HepG2 (cell line): ENCODE results near the gene STAT1. TPM values are rescaled to one million over a fixed set of nuclear protein-coding genes. Genes with fewer than 3 reads are reported as not detected.

Experiments used
- ATAC-seq: fragments of 200-7000 bp; cut with Tn5 transposase; 3 replicates; pipeline ENCODE4 v1.9.1; 2020; ENCODE audit warnings: mild to moderate bottlenecking, moderate library complexity
- BruUV-seq: library from RNA; stranded (reverse); fragments of 400-500 nt; replicated peaks from 2 replicates; lab custom pipeline; 2021; lab: Mats Ljungman, UMichigan
- CTCF ChIA-PET: fragments of 300-600 bp; formaldehyde crosslinking; extraction: SDS; loops from one replicate; lab custom pipeline; 2021; ENCODE audit warnings: low total read pairs, inconsistent platforms, low intra/inter-chr PET ratio; lab: Yijun Ruan, JAX
- POLR2A ChIA-PET: fragments of 350-600 bp; sonication (Branson Sonifier 250); formaldehyde crosslinking; loops from one replicate; lab custom pipeline; 2020; ENCODE audit warnings: antibody characterized with exemption, inconsistent platforms; lab: Yijun Ruan, JAX
- DNase-seq: peaks from one replicate; pipeline ENCODE4 v3.0.0-alpha.2; 2015; ENCODE audit warnings: low spot score
- FAIRE-seq: peaks from 3 replicates; lab custom pipeline; 2011; peaks lifted over from hg19 to GRCh38; lab: Jason Lieb, UNC
- H2AFZ ChIP-seq: one replicate; pipeline ENCODE4 v1.6.1; 2011; ENCODE audit warnings: low read length, inconsistent platforms
- H3K27ac ChIP-seq: fragments of 300-600 bp; 3 replicates; pipeline ENCODE4 v1.8.0; 2011; ENCODE audit warnings: mixed run types, mild to moderate bottlenecking, mixed read lengths, low read length, inconsistent platforms; ENCODE audit not compliant: insufficient read depth; ENCODE audit errors: extremely low read length
- H3K27me3 ChIP-seq, 2 experiments: fragments of 200-600 bp in 1 of 2; 2 replicates in 1 of 2; 3 replicates in 1 of 2; pipeline versions ENCODE4 v1.6.0 to v1.8.0; 2011; ENCODE audit warnings: low read length in 2 of 2, mild to moderate bottlenecking in 2 of 2, moderate library complexity in 2 of 2, inconsistent platforms in 1 of 2; ENCODE audit not compliant: insufficient read depth in 2 of 2, control insufficient read depth in 1 of 2
- H3K36me3 ChIP-seq, 2 experiments: fragments of 200-600 bp in 1 of 2; replicated peaks in 1 of 2; 2 replicates in 1 of 2; 3 replicates in 1 of 2; pipeline versions ENCODE4 v1.5.1 to v1.8.0; 2011; ENCODE audit warnings: low read length in 2 of 2, inconsistent platforms in 1 of 2; ENCODE audit not compliant: insufficient read depth in 2 of 2, control insufficient read depth in 1 of 2
- H3K4me1 ChIP-seq: 2 replicates; pipeline ENCODE4 v1.5.1; 2012; ENCODE audit warnings: low read length, inconsistent platforms; ENCODE audit not compliant: insufficient read depth
- H3K4me2 ChIP-seq: 2 replicates; pipeline ENCODE4 v1.6.0; 2011; ENCODE audit warnings: low read depth, low read length, inconsistent platforms
- H3K4me3 ChIP-seq, 3 experiments: fragments of 200-600 bp in 1 of 3; sonication (generic), shearing (Covaris generic) in 1 of 3; replicated peaks in 1 of 3; 2 replicates each; pipeline ENCODE4 v1.5.1; 2011 to 2016; ENCODE audit warnings: low read length in 3 of 3, inconsistent platforms in 2 of 3, low read depth in 2 of 3, mild to moderate bottlenecking in 2 of 3, control low read depth in 1 of 3, mixed read lengths in 1 of 3; ENCODE audit not compliant: insufficient read depth in 1 of 3
- H3K79me2 ChIP-seq: one replicate; pipeline ENCODE4 v1.6.1; 2011; ENCODE audit warnings: low read length, inconsistent platforms; ENCODE audit not compliant: insufficient read depth
- H3K9ac ChIP-seq: 2 replicates; pipeline ENCODE4 v1.6.0; 2011; ENCODE audit warnings: mild to moderate bottlenecking, low read depth, low read length, inconsistent platforms; ENCODE audit not compliant: insufficient read depth
- H3K9me3 ChIP-seq: 2 replicates; pipeline ENCODE4 v1.5.1; 2012; ENCODE audit warnings: mild to moderate bottlenecking, low read length
- H4K20me1 ChIP-seq: 2 replicates; pipeline ENCODE4 v1.6.0; 2011; ENCODE audit warnings: inconsistent platforms, mild to moderate bottlenecking, low read length, moderate library complexity; ENCODE audit not compliant: insufficient read depth
- BRD4 ChIP-seq: sonication (generic); formaldehyde crosslinking; IDR thresholded peaks from 2 replicates; pipeline ENCODE4 v1.4.0; 2020; ENCODE audit warnings: missing genetic modification reagents
- MAFF ChIP-seq: IDR thresholded peaks from 2 replicates; pipeline ENCODE4 v1.6.1; 2011; ENCODE audit warnings: low read depth, low read length, improper control_type of control experiment
- MAFG ChIP-seq: sonication (generic); formaldehyde crosslinking; IDR thresholded peaks from 2 replicates; pipeline ENCODE4 v1.5.1; 2020; ENCODE audit warnings: mild to moderate bottlenecking, missing genetic modification reagents
- MAFK ChIP-seq, 2 experiments: IDR thresholded peaks in 1 of 2; conservative IDR thresholded peaks in 1 of 2; 2 replicates each; pipeline ENCODE4 v1.6.1; 2011; ENCODE audit warnings: improper control_type of control experiment in 2 of 2, low read length in 2 of 2
- MLLT10 ChIP-seq: sonication (generic); formaldehyde crosslinking; IDR thresholded peaks from 2 replicates; pipeline ENCODE4 v1.4.0; 2020; ENCODE audit warnings: missing genetic modification reagents
- RBM22 ChIP-seq: fragments of 200-400 bp; formaldehyde crosslinking; optimal IDR thresholded peaks from 2 replicates; pipeline ENCODE3; 2017; ENCODE audit warnings: mild to moderate bottlenecking, low read length, moderate library complexity
- ZNF224 ChIP-seq: sonication (generic); formaldehyde crosslinking; IDR thresholded peaks from 2 replicates; pipeline ENCODE4 v1.5.0; 2020; ENCODE audit warnings: mild to moderate bottlenecking, missing genetic modification reagents
- ZNF329 ChIP-seq: sonication (generic); formaldehyde crosslinking; IDR thresholded peaks from 2 replicates; pipeline ENCODE4 v1.9.0; 2021; ENCODE audit warnings: low read depth, mild to moderate bottlenecking, missing genetic modification reagents
- ZNF557 ChIP-seq: sonication (generic); formaldehyde crosslinking; IDR thresholded peaks from 2 replicates; pipeline ENCODE4 v1.4.0; 2020; ENCODE audit warnings: missing genetic modification reagents
- ZNF598 ChIP-seq: sonication (generic); formaldehyde crosslinking; IDR thresholded peaks from 2 replicates; pipeline ENCODE4 v1.5.1; 2020; ENCODE audit warnings: mild to moderate bottlenecking, missing genetic modification reagents, borderline replicate concordance
- WGBS: methylation state at CpG from one replicate; pipeline ENCODE4 v1.1.6; 2017; ENCODE audit warnings: low lambda C conversion rate; 5-methylcytosine and 5-hydroxymethylcytosine counted together
- in situ Hi-C: cut with HindIII; loops from 2 replicates; pipeline ENCODE4 v1.10.0; 2017; ENCODE audit warnings: low pct_unique_long_range_greater_than_20kb; ENCODE audit not compliant: extremely low pct_ligation_motif_present
- intact Hi-C: fragments of 100-400 bp; cut with micrococcal nuclease; formaldehyde crosslinking; loops from one replicate; pipeline ENCODE4 v1.10.0; 2022; ENCODE audit not compliant: unreplicated experiment
- polyA plus RNA-seq, 8 experiments: library from polyadenylated mRNA; depleted of rRNA in 3 of 8; stranded (reverse) in 7 of 8; unstranded in 1 of 8; fragments of >200 nt; fragmentation: Illumina TruSeq in 4 of 8; extraction: Trizol in 4 of 8; gene quantifications; 2 replicates each; pipeline versions ENCODE4 v1.2.1 to v1.2.3, GENCODE V29; 2011 to 2016; ENCODE audit warnings: low read depth in 4 of 8, missing spikeins in 1 of 8, mixed read lengths in 1 of 8; ENCODE audit not compliant: insufficient read depth in 1 of 8
- total RNA-seq, 5 experiments: library from RNA; depleted of rRNA; stranded (reverse); fragments of >200 nt; fragmentation: Illumina TruSeq; extraction: Trizol; gene quantifications; 2 replicates each; pipeline ENCODE4 v1.2.3, GENCODE V29; 2016; ENCODE audit warnings: low read depth in 1 of 5
- TF ChIP-seq, protein P1 (sequence below): sonication (generic); formaldehyde crosslinking; IDR thresholded peaks from 2 replicates; pipeline ENCODE4 v1.5.1; 2020; ENCODE audit warnings: mild to moderate bottlenecking, missing genetic modification reagents, borderline replicate concordance
- TF ChIP-seq, protein P2 (sequence below): sonication (generic); IDR thresholded peaks from 2 replicates; pipeline ENCODE4 v1.6.1; 2016; ENCODE audit warnings: low read depth, borderline replicate concordance

Gene STAT1
- total and polyA plus RNA-seq, 2 of the 13 experiments (the other 11 are each of a cell fraction or from before 2014, with no cell fraction given), result 21.8 to 59.6 TPM

DNA sequence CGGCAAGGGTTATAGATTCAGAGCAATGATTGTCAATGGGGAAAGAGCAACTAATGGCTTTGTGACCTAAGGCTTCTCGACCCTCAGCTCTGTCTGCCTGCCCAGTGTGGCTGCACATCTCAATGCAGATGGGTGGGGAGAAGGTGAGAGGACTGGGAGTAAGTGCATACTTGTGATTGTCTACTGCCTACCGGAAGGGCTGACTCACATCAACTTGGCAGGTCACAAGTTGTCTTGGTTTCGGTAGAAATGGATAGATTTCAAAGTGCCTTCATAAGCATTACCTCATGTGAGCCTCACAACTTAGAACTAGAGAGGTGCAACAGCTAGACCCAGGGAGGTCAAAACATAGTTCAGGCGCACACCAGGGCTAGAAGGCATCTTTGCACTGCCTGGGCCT is 29.4 kb downstream of the STAT1 start:
- ATAC-seq, result peak; percentile 28; the same call in 1 of the 3 replicates
- 100% methylated on average over 4 of the region's 5 CpGs for WGBS

DNA sequence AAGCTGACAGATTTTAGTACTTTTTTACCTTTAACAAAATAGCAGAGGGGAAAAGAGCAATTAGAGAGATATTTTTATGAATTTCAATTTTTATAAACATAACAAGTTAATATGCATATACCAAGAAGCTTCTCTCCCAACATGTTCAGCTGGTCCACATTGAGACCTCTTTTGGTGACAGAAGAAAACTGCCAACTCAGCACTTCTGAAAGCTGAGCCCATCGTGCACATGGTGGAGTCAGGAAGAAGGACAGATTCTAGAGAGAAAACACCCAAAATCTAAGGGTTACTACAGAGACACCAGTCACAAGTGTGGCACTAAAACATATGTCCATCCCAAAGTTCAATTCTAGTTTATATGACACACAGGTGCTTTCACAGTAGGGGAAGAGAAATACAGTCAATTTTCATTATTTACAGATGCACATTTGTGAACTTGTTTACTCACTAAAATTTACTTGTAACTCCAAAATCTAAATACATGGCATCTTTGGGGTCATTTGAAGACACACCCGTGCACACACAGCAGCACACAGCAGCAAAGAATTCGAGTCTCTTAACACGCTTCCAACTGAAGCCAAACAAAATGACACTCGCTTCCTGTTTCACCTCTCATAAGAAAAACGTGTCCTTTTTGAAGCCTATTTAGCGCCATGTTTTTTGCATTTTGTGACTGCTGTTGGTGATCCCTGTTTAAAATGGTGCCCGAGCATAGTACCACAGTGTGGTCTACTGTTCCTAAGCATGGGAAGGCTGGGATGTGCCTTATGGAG is 31.5 kb downstream of the STAT1 start:
- Histone ChIP-seq H3K27ac (no peak overlapping the region), H2AFZ (no peak overlapping the region), H3K4me3 (no peak overlapping the region), H3K9ac (no peak overlapping the region), H4K20me1 (no peaks in the 10 kb centered on the region), H3K4me1 (no peaks in the 10 kb centered on the region), H3K9me3 (no peaks in the 10 kb centered on the region), H3K4me2 (no peak overlapping the region), H3K27me3 (no peaks in the 10 kb centered on the region), H3K79me2 (no peaks in the 10 kb centered on the region), H3K36me3 (peaks cover 42 to 97% of the 10 kb centered on the region in 2 experiments)
- in situ Hi-C loops, result no loop called here
- FAIRE-seq (no peak), ATAC-seq (no peak), DNase-seq (no peak)
- no TSS peak for BruUV-seq
- intact Hi-C loops, result loop anchor here (10.0 kb wide), 1 partner anchor 378 kb away; no protein-coding TSS in a partner anchor
- TF ChIP-seq MAFG (CRISPR knock-in tag) (peak; percentile 81), ZNF329 (CRISPR knock-in tag) (no peak), MLLT10 (CRISPR knock-in tag) (no peak), MAFF (peak; percentile 100), ZNF557 (CRISPR knock-in tag) (no peak), MAFK (conservative IDR thresholded peaks at IDR 0.05 in 1 of 2, IDR thresholded peaks at IDR 0.05 in 1 of 2; ENCODE audit: low read length in 2 of 2) (peak; percentile 100), BRD4 (CRISPR knock-in tag) (no peak)
- TF ChIP-seq, protein P1, sequence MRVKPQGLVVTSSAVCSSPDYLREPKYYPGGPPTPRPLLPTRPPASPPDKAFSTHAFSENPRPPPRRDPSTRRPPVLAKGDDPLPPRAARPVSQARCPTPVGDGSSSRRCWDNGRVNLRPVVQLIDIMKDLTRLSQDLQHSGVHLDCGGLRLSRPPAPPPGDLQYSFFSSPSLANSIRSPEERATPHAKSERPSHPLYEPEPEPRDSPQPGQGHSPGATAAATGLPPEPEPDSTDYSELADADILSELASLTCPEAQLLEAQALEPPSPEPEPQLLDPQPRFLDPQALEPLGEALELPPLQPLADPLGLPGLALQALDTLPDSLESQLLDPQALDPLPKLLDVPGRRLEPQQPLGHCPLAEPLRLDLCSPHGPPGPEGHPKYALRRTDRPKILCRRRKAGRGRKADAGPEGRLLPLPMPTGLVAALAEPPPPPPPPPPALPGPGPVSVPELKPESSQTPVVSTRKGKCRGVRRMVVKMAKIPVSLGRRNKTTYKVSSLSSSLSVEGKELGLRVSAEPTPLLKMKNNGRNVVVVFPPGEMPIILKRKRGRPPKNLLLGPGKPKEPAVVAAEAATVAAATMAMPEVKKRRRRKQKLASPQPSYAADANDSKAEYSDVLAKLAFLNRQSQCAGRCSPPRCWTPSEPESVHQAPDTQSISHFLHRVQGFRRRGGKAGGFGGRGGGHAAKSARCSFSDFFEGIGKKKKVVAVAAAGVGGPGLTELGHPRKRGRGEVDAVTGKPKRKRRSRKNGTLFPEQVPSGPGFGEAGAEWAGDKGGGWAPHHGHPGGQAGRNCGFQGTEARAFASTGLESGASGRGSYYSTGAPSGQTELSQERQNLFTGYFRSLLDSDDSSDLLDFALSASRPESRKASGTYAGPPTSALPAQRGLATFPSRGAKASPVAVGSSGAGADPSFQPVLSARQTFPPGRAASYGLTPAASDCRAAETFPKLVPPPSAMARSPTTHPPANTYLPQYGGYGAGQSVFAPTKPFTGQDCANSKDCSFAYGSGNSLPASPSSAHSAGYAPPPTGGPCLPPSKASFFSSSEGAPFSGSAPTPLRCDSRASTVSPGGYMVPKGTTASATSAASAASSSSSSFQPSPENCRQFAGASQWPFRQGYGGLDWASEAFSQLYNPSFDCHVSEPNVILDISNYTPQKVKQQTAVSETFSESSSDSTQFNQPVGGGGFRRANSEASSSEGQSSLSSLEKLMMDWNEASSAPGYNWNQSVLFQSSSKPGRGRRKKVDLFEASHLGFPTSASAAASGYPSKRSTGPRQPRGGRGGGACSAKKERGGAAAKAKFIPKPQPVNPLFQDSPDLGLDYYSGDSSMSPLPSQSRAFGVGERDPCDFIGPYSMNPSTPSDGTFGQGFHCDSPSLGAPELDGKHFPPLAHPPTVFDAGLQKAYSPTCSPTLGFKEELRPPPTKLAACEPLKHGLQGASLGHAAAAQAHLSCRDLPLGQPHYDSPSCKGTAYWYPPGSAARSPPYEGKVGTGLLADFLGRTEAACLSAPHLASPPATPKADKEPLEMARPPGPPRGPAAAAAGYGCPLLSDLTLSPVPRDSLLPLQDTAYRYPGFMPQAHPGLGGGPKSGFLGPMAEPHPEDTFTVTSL (CRISPR knock-in tag), result no peak
- TF ChIP-seq, protein P2, sequence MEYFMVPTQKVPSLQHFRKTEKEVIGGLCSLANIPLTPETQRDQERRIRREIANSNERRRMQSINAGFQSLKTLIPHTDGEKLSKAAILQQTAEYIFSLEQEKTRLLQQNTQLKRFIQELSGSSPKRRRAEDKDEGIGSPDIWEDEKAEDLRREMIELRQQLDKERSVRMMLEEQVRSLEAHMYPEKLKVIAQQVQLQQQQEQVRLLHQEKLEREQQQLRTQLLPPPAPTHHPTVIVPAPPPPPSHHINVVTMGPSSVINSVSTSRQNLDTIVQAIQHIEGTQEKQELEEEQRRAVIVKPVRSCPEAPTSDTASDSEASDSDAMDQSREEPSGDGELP, result no peak
- 96% methylated on average over 8 of the region's 8 CpGs for WGBS
- ChIA-PET CTCF (no interaction called here), POLR2A (no interaction called here)

More for the DNA sequence above, 29.4 kb downstream of the STAT1 start:
- intact Hi-C loops (loop anchor here (10.0 kb wide), 1 partner anchor 380 kb away; no protein-coding TSS in a partner anchor), in situ Hi-C loops (no loop called here)
- Histone ChIP-seq H3K4me3 (no peak overlapping the region), H3K27ac (no peak overlapping the region), H3K9ac (no peak overlapping the region), H3K9me3 (no peaks in the 10 kb centered on the region), H3K79me2 (no peaks in the 10 kb centered on the region), H3K4me2 (no peak overlapping the region), H3K27me3 (no peaks in the 10 kb centered on the region), H2AFZ (no peak overlapping the region), H3K4me1 (no peaks in the 10 kb centered on the region), H3K36me3 (peaks cover 37 to 95% of the 10 kb centered on the region in 2 experiments), H4K20me1 (no peaks in the 10 kb centered on the region)
- TF ChIP-seq ZNF224 (CRISPR knock-in tag) (no peak), RBM22 (peak; percentile 21), ZNF598 (no peak)
- no peak for DNase-seq
- BruUV-seq, result no TSS peak
- CTCF ChIA-PET, result no interaction called here
- FAIRE-seq, result no peak
- POLR2A ChIA-PET, result no interaction called here
